Keratinocyte (primary cell): ENCODE measurements around the gene ANKMY1. TPM values are rescaled to one million over a fixed set of nuclear protein-coding genes. Genes with fewer than 3 reads are reported as not detected.

Experiments used
- DNase-seq: peaks from one replicate; pipeline ENCODE4 v3.0.0-alpha.2; 2011; ENCODE audit warnings: low read depth, missing footprints, low spot score
- FAIRE-seq: peaks from 2 replicates; lab custom pipeline; 2011; peaks lifted over from hg19 to GRCh38; lab: Jason Lieb, UNC
- H2AFZ ChIP-seq: 2 replicates; pipeline ENCODE4 v1.6.0; 2012; ENCODE audit warnings: low read length, control low read depth, inconsistent platforms; ENCODE audit not compliant: control insufficient read depth
- H3K27ac ChIP-seq: 2 replicates; pipeline ENCODE4 v1.5.1; 2011; ENCODE audit warnings: low read length; ENCODE audit not compliant: control insufficient read depth, insufficient read depth
- H3K27me3 ChIP-seq: 3 replicates; pipeline ENCODE4 v1.6.0; 2011; ENCODE audit warnings: low read length; ENCODE audit not compliant: control insufficient read depth, insufficient read depth; ENCODE audit errors: extremely low read depth
- H3K36me3 ChIP-seq, 2 experiments: 2 replicates in 1 of 2; 3 replicates in 1 of 2; pipeline ENCODE4 v1.5.1; 2011; ENCODE audit warnings: low read length in 2 of 2, mild to moderate bottlenecking in 1 of 2; ENCODE audit not compliant: control insufficient read depth in 2 of 2, insufficient read depth in 2 of 2; ENCODE audit errors: extremely low read depth in 1 of 2
- H3K4me1 ChIP-seq: 3 replicates; pipeline ENCODE4 v1.5.1; 2011; ENCODE audit warnings: low read length; ENCODE audit not compliant: control insufficient read depth, insufficient read depth; ENCODE audit errors: extremely low read depth
- H3K4me2 ChIP-seq: 3 replicates; pipeline ENCODE4 v1.6.0; 2011; ENCODE audit warnings: low read depth, low read length; ENCODE audit not compliant: control insufficient read depth, insufficient read depth; ENCODE audit errors: extremely low read depth
- H3K4me3 ChIP-seq, 3 experiments: fragments of 200-600 bp in 1 of 3; sonication (generic) in 1 of 3; 2 replicates in 2 of 3; 3 replicates in 1 of 3; pipeline ENCODE4 v1.5.1; 2011 to 2016; ENCODE audit warnings: low read length in 3 of 3, mild to moderate bottlenecking in 3 of 3, control low read depth in 2 of 3, inconsistent platforms in 1 of 3, low read depth in 1 of 3, mixed read lengths in 1 of 3, mixed run types in 1 of 3, moderate library complexity in 1 of 3; ENCODE audit not compliant: control insufficient read depth in 2 of 3, insufficient read depth in 2 of 3; ENCODE audit errors: extremely low read depth in 1 of 3
- H3K79me2 ChIP-seq: 2 replicates; pipeline ENCODE4 v1.6.0; 2012; ENCODE audit warnings: low read length; ENCODE audit not compliant: control insufficient read depth, insufficient read depth
- H3K9ac ChIP-seq: 3 replicates; pipeline ENCODE4 v1.6.0; 2011; ENCODE audit warnings: low read length; ENCODE audit not compliant: control insufficient read depth, insufficient read depth; ENCODE audit errors: extremely low read depth
- H3K9me1 ChIP-seq: 3 replicates; pipeline ENCODE4 v1.6.0; 2011; ENCODE audit warnings: low read length; ENCODE audit not compliant: control insufficient read depth, insufficient read depth; ENCODE audit errors: extremely low read depth
- H3K9me3 ChIP-seq: 2 replicates; pipeline ENCODE4 v1.5.1; 2012; ENCODE audit warnings: low read depth, low read length; ENCODE audit not compliant: control insufficient read depth
- H4K20me1 ChIP-seq: 3 replicates; pipeline ENCODE4 v1.6.0; 2011; ENCODE audit warnings: low read length; ENCODE audit not compliant: control insufficient read depth, insufficient read depth; ENCODE audit errors: extremely low read depth
- EZH2 ChIP-seq: IDR thresholded peaks from one replicate; pipeline ENCODE4 v1.6.1; 2012; ENCODE audit warnings: inconsistent platforms, mild to moderate bottlenecking, low read length, moderate library complexity
- dilution Hi-C: fragments of 300-500 bp; cut with MboI; formaldehyde crosslinking; loops from one replicate; pipeline ENCODE4 v1.7.0; 2020; ENCODE audit warnings: low sequenced_read_pairs; ENCODE audit not compliant: extremely low pct_ligation_motif_present
- polyA plus RNA-seq, 5 experiments: library from polyadenylated mRNA; depleted of rRNA in 3 of 5; stranded (reverse) in 3 of 5; stranded (forward) in 1 of 5; unstranded in 1 of 5; fragments of >200 nt; gene quantifications; 1 replicate in 1 of 5; 2 replicates in 3 of 5; 3 replicates in 1 of 5; pipeline versions ENCODE4 v1.2.1 to v1.2.3, GENCODE V29; 2011 to 2012; ENCODE audit warnings: missing spikeins in 2 of 5, low read depth in 1 of 5, low replicate concordance in 1 of 5
- TF ChIP-seq, protein P1 (sequence below), 3 experiments: IDR thresholded peaks in 1 of 3; conservative IDR thresholded peaks in 1 of 3; optimal IDR thresholded peaks in 1 of 3; 2 replicates in 2 of 3; 3 replicates in 1 of 3; pipeline versions ENCODE3 to v1.5.1; 2011; ENCODE audit warnings: low read length in 3 of 3, mild to moderate bottlenecking in 3 of 3, moderate library complexity in 2 of 3, control low read depth in 1 of 3, inconsistent platforms in 1 of 3; ENCODE audit not compliant: insufficient read depth in 2 of 3; ENCODE audit errors: extremely low read depth in 1 of 3

The ANKMY1 gene
- polyA plus RNA-seq, 1 donor (not counting 4 experiments of a cell fraction or from before 2014, with no cell fraction given): 3.3 TPM

DNA sequence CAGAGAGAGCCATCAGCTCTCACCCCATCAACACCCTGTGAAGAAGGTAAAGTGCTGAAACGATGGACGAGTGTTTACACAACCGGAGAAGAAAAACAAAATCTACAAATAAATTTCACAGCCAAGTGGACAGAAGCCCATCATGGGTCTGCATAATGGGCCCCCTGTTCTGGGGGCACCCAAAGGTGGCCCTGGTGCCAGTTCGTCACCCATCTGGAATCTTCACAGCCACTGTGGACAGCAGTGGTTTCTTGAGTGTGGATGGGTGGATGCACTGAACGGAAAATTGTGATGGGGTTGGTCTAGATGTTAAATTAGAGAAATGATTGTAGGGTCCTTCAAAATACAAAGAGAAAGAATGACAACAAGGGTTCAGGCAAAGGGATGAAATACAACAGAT, 38.8 kb downstream of the ANKMY1 start:
- H3K9me3 ChIP-seq: no peaks in the 10 kb centered on the region
- H3K27me3 ChIP-seq: peaks cover 14% of the 10 kb centered on the region
- no peaks in the 10 kb centered on the region for H3K9me1 ChIP-seq
- DNase-seq (no peak), FAIRE-seq (no peak)
- no peaks in the 10 kb centered on the region for H4K20me1 ChIP-seq
- H3K4me3 ChIP-seq: no peak overlapping the region
- no peaks in the 10 kb centered on the region for H3K79me2 ChIP-seq
- H3K9ac ChIP-seq: no peak overlapping the region
- no peak overlapping the region for H3K4me2 ChIP-seq
- TF ChIP-seq, protein P1, sequence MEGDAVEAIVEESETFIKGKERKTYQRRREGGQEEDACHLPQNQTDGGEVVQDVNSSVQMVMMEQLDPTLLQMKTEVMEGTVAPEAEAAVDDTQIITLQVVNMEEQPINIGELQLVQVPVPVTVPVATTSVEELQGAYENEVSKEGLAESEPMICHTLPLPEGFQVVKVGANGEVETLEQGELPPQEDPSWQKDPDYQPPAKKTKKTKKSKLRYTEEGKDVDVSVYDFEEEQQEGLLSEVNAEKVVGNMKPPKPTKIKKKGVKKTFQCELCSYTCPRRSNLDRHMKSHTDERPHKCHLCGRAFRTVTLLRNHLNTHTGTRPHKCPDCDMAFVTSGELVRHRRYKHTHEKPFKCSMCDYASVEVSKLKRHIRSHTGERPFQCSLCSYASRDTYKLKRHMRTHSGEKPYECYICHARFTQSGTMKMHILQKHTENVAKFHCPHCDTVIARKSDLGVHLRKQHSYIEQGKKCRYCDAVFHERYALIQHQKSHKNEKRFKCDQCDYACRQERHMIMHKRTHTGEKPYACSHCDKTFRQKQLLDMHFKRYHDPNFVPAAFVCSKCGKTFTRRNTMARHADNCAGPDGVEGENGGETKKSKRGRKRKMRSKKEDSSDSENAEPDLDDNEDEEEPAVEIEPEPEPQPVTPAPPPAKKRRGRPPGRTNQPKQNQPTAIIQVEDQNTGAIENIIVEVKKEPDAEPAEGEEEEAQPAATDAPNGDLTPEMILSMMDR (optimal IDR thresholded peaks at IDR 0.05 in 1 of 3, IDR thresholded peaks at IDR 0.05 in 1 of 3, conservative IDR thresholded peaks at IDR 0.05 in 1 of 3; ENCODE audit: extremely low read depth in 1 of 3, insufficient read depth in 2 of 3, low read length in 3 of 3): no peak
- TF ChIP-seq EZH2: no peak
- no peak overlapping the region for H3K27ac ChIP-seq
- H3K4me1 ChIP-seq: peaks cover 18% of the 10 kb centered on the region
- no peaks in the 10 kb centered on the region for H3K36me3 ChIP-seq
- no peak overlapping the region for H2AFZ ChIP-seq
- dilution Hi-C loops: no loop called here

DNA sequence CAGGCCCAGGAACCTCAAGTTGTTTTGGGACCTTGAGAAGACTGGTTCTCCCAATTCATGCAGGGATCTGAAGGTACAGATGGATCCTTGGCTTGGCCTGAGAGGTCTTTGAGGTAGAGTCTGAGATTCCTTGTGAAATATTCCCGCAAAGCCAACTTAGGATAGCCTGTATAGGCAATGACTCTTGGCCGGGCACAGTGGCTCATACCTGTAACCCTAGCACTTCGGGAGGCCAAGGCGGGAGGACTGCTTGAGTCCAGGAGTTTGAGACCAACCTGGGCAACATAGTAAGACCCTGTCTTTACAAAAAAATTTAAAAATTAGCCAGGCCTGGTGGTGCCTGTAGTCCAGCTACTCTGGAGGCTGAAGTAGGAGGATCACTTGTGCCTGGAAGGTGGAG, 40.4 kb downstream of the ANKMY1 start:
- Histone ChIP-seq H3K27me3 (peaks cover 14% of the 10 kb centered on the region), H2AFZ (no peak overlapping the region), H3K4me3 (no peak overlapping the region), H3K9me1 (no peaks in the 10 kb centered on the region), H3K9ac (no peak overlapping the region), H3K4me2 (no peak overlapping the region), H3K79me2 (no peaks in the 10 kb centered on the region), H3K4me1 (peaks cover 18% of the 10 kb centered on the region), H3K36me3 (no peaks in the 10 kb centered on the region), H3K27ac (no peak overlapping the region), H4K20me1 (no peaks in the 10 kb centered on the region), H3K9me3 (no peaks in the 10 kb centered on the region)
- dilution Hi-C loops: no loop called here
- no peak for FAIRE-seq
- no peak for TF ChIP-seq EZH2
- TF ChIP-seq, protein P1 (optimal IDR thresholded peaks at IDR 0.05 in 1 of 3, IDR thresholded peaks at IDR 0.05 in 1 of 3, conservative IDR thresholded peaks at IDR 0.05 in 1 of 3; ENCODE audit: extremely low read depth in 1 of 3, insufficient read depth in 2 of 3, low read length in 3 of 3): no peak
- DNase-seq: no peak
